ENCODE measurements around the gene RACGAP1. TPM values are rescaled to one million over a fixed set of nuclear protein-coding genes. Genes with fewer than 3 reads are reported as not detected.
A peak's percentile ranks its signal among the peaks of the same experiment; 100 is the strongest.

Gene RACGAP1
- total RNA-seq, 1 donor from 2014 or later: 18.8 TPM

DNA sequence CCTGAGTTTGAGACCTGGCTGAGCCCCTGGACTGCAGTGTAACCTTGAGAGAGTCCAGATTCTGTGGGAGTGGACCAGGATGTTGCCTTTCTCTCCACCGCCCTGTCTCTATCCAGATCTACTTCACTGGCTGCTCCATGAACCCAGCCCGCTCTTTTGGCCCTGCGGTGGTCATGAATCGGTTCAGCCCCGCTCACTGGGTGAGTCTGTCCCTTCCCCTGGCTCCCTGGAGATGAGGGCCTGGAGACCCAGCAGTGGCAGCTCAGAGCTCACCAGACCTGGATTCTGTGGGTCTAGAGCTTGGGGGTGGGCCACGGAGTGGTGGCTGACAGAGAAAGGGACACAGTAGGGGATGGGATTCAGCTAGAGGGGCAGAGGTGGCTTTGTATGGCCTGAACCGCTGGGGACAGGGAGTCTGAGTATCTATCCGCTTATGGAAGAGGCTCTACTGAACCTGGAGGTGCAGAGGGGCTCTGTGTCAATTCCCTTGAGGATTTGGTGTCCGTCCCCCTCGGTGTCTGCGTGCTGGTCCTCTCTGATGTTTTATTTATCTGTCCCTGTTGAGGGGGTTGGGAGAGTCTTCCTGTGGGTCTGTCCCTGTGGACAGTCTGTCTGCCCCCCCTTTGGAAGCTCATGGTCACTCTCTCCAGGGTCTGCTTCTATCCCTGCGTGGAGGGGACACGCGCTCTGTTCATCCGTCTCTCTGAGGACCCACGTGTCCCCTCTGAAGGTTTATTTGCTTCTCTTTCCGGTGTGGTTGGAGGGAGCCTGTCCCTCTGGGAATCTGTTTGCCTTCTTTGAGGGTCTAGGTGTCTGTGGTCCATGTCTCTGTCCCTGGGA is 61.1 kb downstream of the RACGAP1 start:
- Histone ChIP-seq H3K79me2 (ENCODE audit: insufficient read depth, low read length) (no peaks in the 10 kb centered on the region), H3K4me1 (ENCODE audit: insufficient read depth, low read length) (peaks cover 15% of the 10 kb centered on the region), H3K4me2 (ENCODE audit: low read length) (no peak overlapping the region), H3K9me3 (ENCODE audit: insufficient read depth, low read depth, low read length) (no peaks in the 10 kb centered on the region), H3K27ac (ENCODE audit: low read depth, low read length) (no peak overlapping the region), H4K20me1 (ENCODE audit: insufficient read depth, low read length) (peaks cover 4% of the 10 kb centered on the region), H2AFZ (ENCODE audit: low read depth, low read length) (no peak overlapping the region), H3K27me3 (ENCODE audit: insufficient read depth, low read length) (peaks cover 22% of the 10 kb centered on the region), H3K36me3 (ENCODE audit: insufficient read depth, low read length) (no peaks in the 10 kb centered on the region), H3K4me3 (ENCODE audit: insufficient read depth, low read depth, low read length) (no peak overlapping the region), H3K9ac (ENCODE audit: low read length) (no peak overlapping the region)
- DNase-seq (ENCODE audit: low read depth) (no peak), FAIRE-seq (no peak)
- H3K4me3 Mint-ChIP-seq (ENCODE audit: unreplicated experiment): no peak overlapping the region
- H3K27me3 Mint-ChIP-seq (ENCODE audit: low read depth, unreplicated experiment): peaks cover 60% of the 10 kb centered on the region
- peaks cover 2% of the 10 kb centered on the region for H3K9me3 Mint-ChIP-seq (ENCODE audit: unreplicated experiment)
- TF ChIP-seq EZH2 (IDR thresholded peaks at IDR 0.05; ENCODE audit: insufficient read depth, low read length): no peak
- TF ChIP-seq, protein P1, sequence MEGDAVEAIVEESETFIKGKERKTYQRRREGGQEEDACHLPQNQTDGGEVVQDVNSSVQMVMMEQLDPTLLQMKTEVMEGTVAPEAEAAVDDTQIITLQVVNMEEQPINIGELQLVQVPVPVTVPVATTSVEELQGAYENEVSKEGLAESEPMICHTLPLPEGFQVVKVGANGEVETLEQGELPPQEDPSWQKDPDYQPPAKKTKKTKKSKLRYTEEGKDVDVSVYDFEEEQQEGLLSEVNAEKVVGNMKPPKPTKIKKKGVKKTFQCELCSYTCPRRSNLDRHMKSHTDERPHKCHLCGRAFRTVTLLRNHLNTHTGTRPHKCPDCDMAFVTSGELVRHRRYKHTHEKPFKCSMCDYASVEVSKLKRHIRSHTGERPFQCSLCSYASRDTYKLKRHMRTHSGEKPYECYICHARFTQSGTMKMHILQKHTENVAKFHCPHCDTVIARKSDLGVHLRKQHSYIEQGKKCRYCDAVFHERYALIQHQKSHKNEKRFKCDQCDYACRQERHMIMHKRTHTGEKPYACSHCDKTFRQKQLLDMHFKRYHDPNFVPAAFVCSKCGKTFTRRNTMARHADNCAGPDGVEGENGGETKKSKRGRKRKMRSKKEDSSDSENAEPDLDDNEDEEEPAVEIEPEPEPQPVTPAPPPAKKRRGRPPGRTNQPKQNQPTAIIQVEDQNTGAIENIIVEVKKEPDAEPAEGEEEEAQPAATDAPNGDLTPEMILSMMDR (IDR thresholded peaks at IDR 0.05; ENCODE audit: insufficient read depth, low read depth, low read length): no peak
- H3K4me1 Mint-ChIP-seq (ENCODE audit: low read depth, unreplicated experiment): peaks cover 11% of the 10 kb centered on the region
- no peak overlapping the region for H3K27ac Mint-ChIP-seq (ENCODE audit: unreplicated experiment)
- H3K36me3 Mint-ChIP-seq (ENCODE audit: low read depth, unreplicated experiment): peaks cover 7% of the 10 kb centered on the region

DNA sequence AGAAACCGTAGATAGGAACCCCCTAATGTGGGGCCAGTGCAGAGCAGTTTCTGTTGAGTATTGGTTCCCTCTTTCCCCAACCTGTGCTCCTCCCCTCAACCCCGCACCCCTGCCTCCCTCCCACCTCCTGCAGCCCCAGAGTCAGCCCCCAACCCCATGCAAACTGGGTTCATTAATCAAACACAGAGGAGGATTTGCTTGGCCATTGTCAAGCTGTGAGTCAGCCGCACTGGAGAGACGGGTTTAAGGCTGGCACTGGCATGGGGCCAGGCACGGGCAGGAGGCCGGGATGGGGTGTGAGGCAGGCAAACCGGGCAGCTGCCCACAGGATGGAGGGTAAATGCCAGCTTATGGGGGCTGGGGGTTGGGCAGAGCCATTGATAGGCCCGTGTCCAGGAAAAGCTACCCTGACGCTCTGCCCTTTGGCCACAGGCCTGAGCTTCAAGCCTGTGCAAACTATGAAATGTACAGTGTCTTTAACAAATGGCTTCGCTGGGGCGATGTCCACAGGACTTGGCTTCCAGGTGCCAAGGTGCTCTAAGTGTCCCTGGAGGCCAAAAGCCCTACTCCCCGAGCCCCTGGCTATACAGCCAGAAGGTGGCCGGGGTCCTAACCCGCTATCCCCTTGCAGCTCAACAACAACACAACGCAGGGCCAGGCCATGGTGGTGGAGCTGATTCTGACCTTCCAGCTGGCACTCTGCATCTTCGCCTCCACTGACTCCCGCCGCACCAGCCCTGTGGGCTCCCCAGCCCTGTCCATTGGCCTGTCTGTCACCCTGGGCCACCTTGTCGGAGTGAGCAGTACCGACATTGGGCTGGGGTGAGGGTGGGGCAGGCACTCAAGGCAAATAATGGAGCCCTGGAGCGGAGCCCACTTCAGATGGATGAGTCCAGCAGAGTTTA is 62.2 kb downstream of the RACGAP1 start:
- Histone ChIP-seq H2AFZ (ENCODE audit: low read depth, low read length) (no peak overlapping the region), H3K36me3 (ENCODE audit: insufficient read depth, low read length) (no peaks in the 10 kb centered on the region), H3K9me3 (ENCODE audit: insufficient read depth, low read depth, low read length) (no peaks in the 10 kb centered on the region), H3K79me2 (ENCODE audit: insufficient read depth, low read length) (no peaks in the 10 kb centered on the region), H3K4me1 (ENCODE audit: insufficient read depth, low read length) (peaks cover 15% of the 10 kb centered on the region), H4K20me1 (ENCODE audit: insufficient read depth, low read length) (peaks cover 4% of the 10 kb centered on the region), H3K4me2 (ENCODE audit: low read length) (peak overlapping the region; percentile 5), H3K4me3 (ENCODE audit: insufficient read depth, low read depth, low read length) (no peak overlapping the region), H3K9ac (ENCODE audit: low read length) (no peak overlapping the region), H3K27me3 (ENCODE audit: insufficient read depth, low read length) (peaks cover 22% of the 10 kb centered on the region), H3K27ac (ENCODE audit: low read depth, low read length) (no peak overlapping the region)
- peaks cover 67% of the 10 kb centered on the region for H3K27me3 Mint-ChIP-seq (ENCODE audit: low read depth, unreplicated experiment)
- H3K4me3 Mint-ChIP-seq (ENCODE audit: unreplicated experiment): no peak overlapping the region
- H3K36me3 Mint-ChIP-seq (ENCODE audit: low read depth, unreplicated experiment): peaks cover 11% of the 10 kb centered on the region
- peaks cover 2% of the 10 kb centered on the region for H3K9me3 Mint-ChIP-seq (ENCODE audit: unreplicated experiment)
- H3K27ac Mint-ChIP-seq (ENCODE audit: unreplicated experiment): no peak overlapping the region
- DNase-seq (ENCODE audit: low read depth): no peak
- no peak for FAIRE-seq
- peaks cover 11% of the 10 kb centered on the region for H3K4me1 Mint-ChIP-seq (ENCODE audit: low read depth, unreplicated experiment)
- TF ChIP-seq EZH2 (IDR thresholded peaks at IDR 0.05; ENCODE audit: insufficient read depth, low read length): no peak
- TF ChIP-seq, protein P1 (IDR thresholded peaks at IDR 0.05; ENCODE audit: insufficient read depth, low read depth, low read length): no peak

Data from astrocyte (in vitro differentiated cells and primary cell).